GM23248 (cell line): ENCODE measurements around the gene TTI1. TPM values are rescaled to one million over a fixed set of nuclear protein-coding genes. Genes with fewer than 3 reads are reported as not detected.

Source experiments
- DNase-seq: peaks from one replicate; pipeline ENCODE4 v3.0.0-alpha.2; 2015
- H2AFZ ChIP-seq: fragments of 200-600 bp; sonication (generic); 2 replicates; pipeline ENCODE4 v1.6.1; 2016; ENCODE audit warnings: antibody characterized with exemption
- H3F3A ChIP-seq: fragments of 200-600 bp; sonication (generic); 2 replicates; pipeline ENCODE4 v1.6.1; 2016; ENCODE audit warnings: mild to moderate bottlenecking, antibody characterized with exemption, mixed run types; ENCODE audit not compliant: insufficient read depth
- H3K27ac ChIP-seq: fragments of 200-600 bp; sonication (generic); 2 replicates; pipeline ENCODE4 v1.5.1; 2016; ENCODE audit warnings: mild to moderate bottlenecking
- H3K27me3 ChIP-seq: fragments of 200-600 bp; sonication (generic); replicated peaks from 2 replicates; pipeline ENCODE4 v1.6.1; 2016; ENCODE audit warnings: mild to moderate bottlenecking; ENCODE audit not compliant: insufficient read depth
- H3K36me3 ChIP-seq: fragments of 200-600 bp; sonication (generic); 2 replicates; pipeline ENCODE4 v1.6.1; 2016; ENCODE audit warnings: low read depth, mild to moderate bottlenecking
- H3K4me1 ChIP-seq: fragments of 200-600 bp; sonication (generic); 2 replicates; pipeline ENCODE4 v1.6.1; 2016; ENCODE audit warnings: mild to moderate bottlenecking; ENCODE audit not compliant: insufficient read depth
- H3K4me2 ChIP-seq: fragments of 200-600 bp; sonication (generic); one replicate; pipeline ENCODE4 v1.6.1; 2016; ENCODE audit warnings: mild to moderate bottlenecking; ENCODE audit not compliant: unreplicated experiment
- H3K4me3 ChIP-seq: fragments of 200-600 bp; sonication (generic); 2 replicates; pipeline ENCODE4 v1.5.1; 2016; ENCODE audit warnings: mild to moderate bottlenecking
- H3K79me2 ChIP-seq: fragments of 200-600 bp; sonication (generic); 2 replicates; pipeline ENCODE4 v1.6.1; 2016; ENCODE audit warnings: mild to moderate bottlenecking; ENCODE audit not compliant: insufficient read depth
- H3K9ac ChIP-seq: fragments of 200-600 bp; sonication (generic); 2 replicates; pipeline ENCODE4 v1.6.1; 2016; ENCODE audit warnings: mild to moderate bottlenecking
- H3K9me2 ChIP-seq: fragments of 200-600 bp; sonication (generic); 2 replicates; pipeline ENCODE4 v1.6.1; 2016; ENCODE audit warnings: mixed run types, mild to moderate bottlenecking, moderate library complexity; ENCODE audit not compliant: insufficient read depth
- H3K9me3 ChIP-seq: fragments of 200-600 bp; sonication (generic); one replicate; pipeline ENCODE4 v1.6.1; 2017; ENCODE audit warnings: low read depth
- H4K20me1 ChIP-seq: fragments of 200-600 bp; sonication (generic); 2 replicates; pipeline ENCODE4 v1.6.0; 2016; ENCODE audit not compliant: insufficient read depth
- EZH2 ChIP-seq: fragments of 200-600 bp; sonication (generic); IDR thresholded peaks from 2 replicates; pipeline ENCODE4 v1.6.1; 2018; ENCODE audit warnings: antibody characterized with exemption, mild to moderate bottlenecking; ENCODE audit not compliant: insufficient read depth, poor library complexity, severe bottlenecking
- EZH2phosphoT487 ChIP-seq: fragments of 200-600 bp; sonication (generic); IDR thresholded peaks from 2 replicates; pipeline ENCODE4 v1.6.1; 2018; ENCODE audit warnings: antibody characterized with exemption, moderate library complexity, mild to moderate bottlenecking, low read depth; ENCODE audit not compliant: insufficient read depth
- WGBS, 2 experiments: methylation state at CpG; one replicate each; pipeline ENCODE4 v1.1.6; 2015 to 2017; ENCODE audit warnings: low lambda C conversion rate in 2 of 2, low coverage in 1 of 2; ENCODE audit errors: missing lambda C conversion rate in 2 of 2; 5-methylcytosine and 5-hydroxymethylcytosine counted together
- in situ Hi-C: fragments of 300-500 bp; cut with MboI; formaldehyde crosslinking; loops from 2 replicates; pipeline ENCODE4 v1.15.0; 2020
- polyA plus RNA-seq: library from polyadenylated mRNA; unstranded; fragments of >200 nt; fragmentation: Nextera tagmentation; extraction: Ambion mirVana; gene quantifications from 2 replicates; pipeline ENCODE4 v1.2.1, GENCODE V29; 2016
- total RNA-seq: library from RNA; depleted of rRNA; stranded (reverse); fragments of >200 nt; shearing (Covaris generic); gene quantifications from 2 replicates; pipeline ENCODE4 v1.2.3, GENCODE V29; 2014

TTI1 gene
- total and polyA plus RNA-seq, 2 experiments from 2014 or later = 12.1 to 12.2 TPM

DNA sequence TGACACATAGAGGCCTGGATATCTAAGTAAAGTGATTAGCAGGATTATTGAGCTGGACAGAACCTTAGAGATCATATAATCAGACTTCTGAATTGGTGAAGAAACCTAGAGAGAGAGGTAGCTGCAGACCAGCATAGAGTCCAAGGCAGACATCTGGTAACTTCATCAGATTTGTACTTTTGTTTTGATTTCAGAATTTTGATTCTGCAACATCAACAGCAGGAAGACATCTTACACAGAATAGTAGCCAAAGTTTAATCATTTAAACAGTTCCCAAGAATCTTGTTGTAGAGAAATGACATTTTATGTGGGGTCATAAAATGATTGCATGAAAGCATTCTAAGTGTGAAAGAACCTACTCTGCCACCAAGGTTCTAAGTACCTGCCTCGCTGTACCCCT, 39.6 kb upstream of the TTI1 start:
- Histone ChIP-seq H2AFZ (no peak overlapping the region), H3K36me3 (peaks cover 34% of the 10 kb centered on the region), H3K4me1 (peaks cover 24% of the 10 kb centered on the region), H3K4me2 (peak overlapping the region; percentile 22), H3K27me3 (no peaks in the 10 kb centered on the region), H3K9ac (no peak overlapping the region), H3K9me2 (no peaks in the 10 kb centered on the region), H3K9me3 (no peaks in the 10 kb centered on the region), H3K4me3 (no peak overlapping the region), H3F3A (peaks cover 43% of the 10 kb centered on the region), H3K27ac (0 out of 2 replicates have a peak overlapping the region, but pooled peaks have one; percentile 20), H4K20me1 (no peaks in the 10 kb centered on the region), H3K79me2 (peaks cover 14% of the 10 kb centered on the region)
- TF ChIP-seq EZH2 (no peak), EZH2phosphoT487 (no peak)
- WGBS, 2 experiments = 58 to 60% methylated on average over 1 of the region's 1 CpG
- in situ Hi-C loops = loop anchor here (5.0 to 10.0 kb wide), 2 partner anchors 92 to 149 kb away; partner anchors contain the start of gene TGM2
- no peak for DNase-seq

DNA sequence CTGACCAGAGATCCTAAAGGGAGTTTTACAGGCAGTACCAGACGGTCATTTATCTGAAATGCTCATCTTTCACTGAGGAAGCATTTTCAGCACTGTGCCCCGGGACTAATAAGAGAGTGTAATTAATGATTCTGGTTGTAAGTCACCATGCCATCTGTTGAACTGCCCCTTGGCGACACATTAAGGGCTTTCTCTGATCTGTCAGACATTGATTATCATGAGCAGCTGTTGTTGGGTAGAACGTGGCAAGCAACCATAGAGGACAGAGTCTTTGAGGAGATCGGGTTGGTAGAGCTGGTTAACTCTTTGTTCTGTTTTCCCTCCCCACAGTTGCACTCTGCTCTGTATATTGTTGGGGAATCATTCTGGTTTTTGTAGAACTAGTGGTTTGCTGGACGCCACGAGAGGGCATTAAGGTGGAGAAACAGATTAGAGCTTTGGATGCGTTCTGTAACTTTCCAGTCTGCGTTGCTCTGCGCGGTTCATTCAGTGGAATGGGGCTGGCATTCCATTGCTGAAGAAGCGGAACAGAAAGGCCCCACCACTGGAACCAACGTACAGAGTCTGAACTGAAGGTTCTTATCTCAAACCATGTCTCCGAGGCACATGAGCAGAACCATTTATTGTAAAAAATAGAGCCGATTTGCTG, 34.6 kb upstream of the TTI1 start:
- Histone ChIP-seq H3K4me3 (no peak overlapping the region), H3K27me3 (no peaks in the 10 kb centered on the region), H3K9ac (no peak overlapping the region), H3K79me2 (no peaks in the 10 kb centered on the region), H3K36me3 (peaks cover 71% of the 10 kb centered on the region), H3K9me3 (no peaks in the 10 kb centered on the region), H3K27ac (no peak overlapping the region), H3K4me1 (peaks cover 4% of the 10 kb centered on the region), H2AFZ (no peak overlapping the region), H3F3A (peaks cover 15% of the 10 kb centered on the region), H4K20me1 (no peaks in the 10 kb centered on the region), H3K4me2 (no peak overlapping the region), H3K9me2 (no peaks in the 10 kb centered on the region)
- TF ChIP-seq EZH2phosphoT487 (no peak), EZH2 (no peak)
- WGBS, 2 experiments = 84% methylated on average over 15 of the region's 15 CpGs
- in situ Hi-C loops = no loop called here
- no peak for DNase-seq

DNA sequence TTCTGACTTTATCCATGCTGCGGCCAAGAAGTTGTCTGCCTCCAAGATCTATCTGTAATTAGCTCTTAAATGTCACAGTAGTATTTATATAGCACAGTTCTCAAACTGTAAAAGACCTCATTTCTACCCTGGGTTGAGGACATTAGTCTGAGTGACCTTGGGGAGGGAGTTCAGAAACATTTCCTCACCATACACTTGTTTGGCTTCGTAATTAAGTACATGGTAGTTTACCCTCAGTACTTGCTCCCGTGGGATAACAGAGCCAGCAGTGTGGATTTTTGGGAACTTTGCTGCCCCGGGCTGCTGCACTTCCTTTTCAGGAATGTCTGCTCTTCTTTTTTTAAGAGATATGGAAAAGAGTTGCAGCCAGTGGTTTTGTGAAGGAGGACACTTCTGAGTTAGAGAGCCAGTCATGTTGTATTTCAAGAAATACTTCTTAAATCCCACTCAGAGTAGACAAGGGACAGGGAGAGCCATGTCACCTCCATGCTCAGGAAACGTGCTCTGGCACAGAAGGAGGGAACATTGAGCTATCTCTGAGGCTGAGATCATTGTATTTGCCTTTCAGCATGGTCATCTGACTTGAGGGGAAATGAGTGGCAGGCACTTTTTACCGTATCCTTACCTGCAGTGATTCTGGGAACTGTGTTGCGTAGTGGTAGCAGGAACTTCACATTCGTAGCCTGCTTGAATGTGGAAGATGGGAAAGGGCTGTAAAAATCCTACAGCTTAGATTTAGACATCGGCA, 33.9 kb upstream of the TTI1 start:
- H3K9me3 ChIP-seq = no peaks in the 10 kb centered on the region
- in situ Hi-C loops = no loop called here
- H3K27ac ChIP-seq = no peak overlapping the region
- H3K36me3 ChIP-seq = peaks cover 71% of the 10 kb centered on the region
- no peak overlapping the region for H2AFZ ChIP-seq
- no peak overlapping the region for H3K9ac ChIP-seq
- H4K20me1 ChIP-seq = no peaks in the 10 kb centered on the region
- no peaks in the 10 kb centered on the region for H3K4me1 ChIP-seq
- no peaks in the 10 kb centered on the region for H3K9me2 ChIP-seq
- no peak overlapping the region for H3K4me3 ChIP-seq
- H3F3A ChIP-seq = peaks cover 10% of the 10 kb centered on the region
- 83% methylated on average over 9 of the region's 9 CpGs for WGBS, 2 experiments
- TF ChIP-seq EZH2phosphoT487 = no peak
- TF ChIP-seq EZH2 = no peak
- DNase-seq = no peak
- no peaks in the 10 kb centered on the region for H3K79me2 ChIP-seq
- H3K27me3 ChIP-seq = no peaks in the 10 kb centered on the region
- no peak overlapping the region for H3K4me2 ChIP-seq

DNA sequence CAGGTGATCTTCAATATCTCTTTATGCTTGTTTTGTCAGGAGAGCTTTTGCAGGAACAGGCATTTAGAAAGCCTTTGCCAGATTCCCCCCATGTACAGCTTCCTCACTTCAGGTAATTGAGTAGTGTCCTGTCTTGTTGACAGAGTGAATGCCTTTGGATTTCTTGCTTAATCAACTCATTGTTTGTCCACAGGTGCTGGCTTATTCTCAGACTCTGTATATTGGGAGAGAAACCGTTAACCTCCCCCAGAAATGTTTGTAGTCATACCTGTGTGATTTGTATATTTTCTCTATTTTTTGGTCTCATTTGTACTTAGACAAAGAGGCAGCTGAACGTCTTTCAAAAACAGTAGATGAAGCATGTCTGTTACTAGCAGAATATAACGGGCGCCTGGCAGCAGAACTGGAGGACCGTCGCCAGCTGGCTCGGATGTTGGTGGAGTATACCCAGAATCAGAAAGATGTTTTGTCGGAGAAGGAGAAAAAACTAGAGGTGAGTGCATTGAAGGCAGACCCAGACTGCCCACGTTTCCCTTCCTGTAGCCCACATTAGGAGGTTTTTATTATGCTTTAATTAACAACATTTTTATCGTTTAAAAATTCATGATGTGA, 32.6 kb upstream of the TTI1 start:
- H3K79me2 ChIP-seq = no peaks in the 10 kb centered on the region
- no peak for DNase-seq
- no peak overlapping the region for H3K4me2 ChIP-seq
- no peaks in the 10 kb centered on the region; the same call in 1 of the 2 replicates for H3F3A ChIP-seq
- H3K9me3 ChIP-seq = no peaks in the 10 kb centered on the region
- no peaks in the 10 kb centered on the region for H3K9me2 ChIP-seq
- no peak overlapping the region for H3K9ac ChIP-seq
- H4K20me1 ChIP-seq = no peaks in the 10 kb centered on the region
- H3K27ac ChIP-seq = no peak overlapping the region
- no peaks in the 10 kb centered on the region for H3K4me1 ChIP-seq
- 76% methylated on average over 10 of the region's 10 CpGs for WGBS, 2 experiments
- no peaks in the 10 kb centered on the region for H3K27me3 ChIP-seq
- H2AFZ ChIP-seq = no peak overlapping the region
- no peak for TF ChIP-seq EZH2
- no peak for TF ChIP-seq EZH2phosphoT487
- in situ Hi-C loops = no loop called here
- peaks cover 63% of the 10 kb centered on the region for H3K36me3 ChIP-seq
- no peak overlapping the region for H3K4me3 ChIP-seq
